ENCODE results near the gene BRAP. TPM values are rescaled to one million over a fixed set of nuclear protein-coding genes. Genes with fewer than 3 reads are reported as not detected.
A peak's percentile ranks its signal among the peaks of the same experiment; 100 is the strongest.

Gene BRAP
- total RNA-seq, 1 experiment from 2014 or later, result 14.6 TPM

DNA sequence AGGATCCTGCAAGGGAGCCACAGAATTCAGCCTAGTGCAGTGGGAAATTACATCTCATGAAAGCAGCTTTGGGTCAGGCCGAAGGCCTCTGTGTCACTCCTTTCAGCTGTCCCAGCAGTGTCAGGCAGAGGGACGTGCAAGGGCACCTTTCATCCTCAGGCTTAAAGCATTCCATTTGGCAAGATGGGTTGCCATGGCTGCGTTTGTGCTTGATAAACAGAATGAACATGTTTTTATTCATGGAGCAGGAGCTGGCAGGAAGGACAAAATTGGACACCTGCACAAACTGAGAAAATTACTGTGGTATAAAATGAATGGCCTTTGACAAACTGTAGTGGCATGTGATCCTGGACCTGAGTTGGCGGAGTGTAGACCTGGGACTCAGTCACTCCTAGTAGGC, 29.5 kb upstream of the BRAP start:
- H3K9ac ChIP-seq (ENCODE audit: low read length), result no peak overlapping the region
- H3K27me3 ChIP-seq (ENCODE audit: low read length), result no peaks in the 10 kb centered on the region
- no peak overlapping the region for H3K27ac ChIP-seq (ENCODE audit: low read length)
- H3K4me1 ChIP-seq (ENCODE audit: low read length), result no peaks in the 10 kb centered on the region
- no peaks in the 10 kb centered on the region for H3K9me3 ChIP-seq (ENCODE audit: low read length)
- no peak overlapping the region for H2AFZ ChIP-seq (ENCODE audit: low read length)
- no peak overlapping the region for H3K4me3 ChIP-seq (ENCODE audit: low read length)
- peaks cover 22% of the 10 kb centered on the region for H3K36me3 ChIP-seq (ENCODE audit: insufficient read depth, low read length)
- H3K4me2 ChIP-seq (ENCODE audit: low read depth, low read length, poor library complexity, severe bottlenecking), result no peak overlapping the region
- H3K9me2 ChIP-seq (replicated peaks; ENCODE audit: insufficient read depth, low read length), result no peaks in the 10 kb centered on the region
- H4K20me1 ChIP-seq (ENCODE audit: insufficient read depth, low read depth, low read length), result no peaks in the 10 kb centered on the region
- no peak for DNase-seq
- H3K79me2 ChIP-seq (ENCODE audit: low read length), result no peaks in the 10 kb centered on the region

DNA sequence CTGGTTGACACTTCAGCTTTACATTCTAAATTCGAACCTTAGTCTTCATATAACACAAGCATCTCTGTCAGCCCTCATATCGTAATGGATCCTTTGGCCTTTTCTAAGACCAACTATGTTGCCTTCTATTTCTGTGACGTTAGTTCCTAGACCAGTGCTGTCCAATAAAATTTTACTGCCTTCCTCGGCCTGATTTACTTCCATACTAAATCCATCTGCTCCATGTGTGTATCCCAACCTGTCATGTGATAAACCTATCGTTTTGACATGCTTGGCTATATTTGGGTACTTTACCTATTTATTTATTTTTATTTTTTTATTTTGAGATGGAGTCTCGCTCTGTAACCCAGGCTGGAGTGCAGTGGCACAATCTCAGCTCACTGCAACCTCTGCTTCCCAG, 20.4 kb upstream of the BRAP start:
- no peaks in the 10 kb centered on the region for H3K79me2 ChIP-seq (ENCODE audit: low read length)
- no peaks in the 10 kb centered on the region for H3K27me3 ChIP-seq (ENCODE audit: low read length)
- no peaks in the 10 kb centered on the region for H3K9me2 ChIP-seq (replicated peaks; ENCODE audit: insufficient read depth, low read length)
- H3K36me3 ChIP-seq (ENCODE audit: insufficient read depth, low read length), result peaks cover 26% of the 10 kb centered on the region
- no peaks in the 10 kb centered on the region for H4K20me1 ChIP-seq (ENCODE audit: insufficient read depth, low read depth, low read length)
- H3K4me1 ChIP-seq (ENCODE audit: low read length), result peaks cover 3% of the 10 kb centered on the region
- H3K27ac ChIP-seq (ENCODE audit: low read length), result no peak overlapping the region
- H3K9ac ChIP-seq (ENCODE audit: low read length), result no peak overlapping the region
- no peak overlapping the region for H3K4me3 ChIP-seq (ENCODE audit: low read length)
- H3K4me2 ChIP-seq (ENCODE audit: low read depth, low read length, poor library complexity, severe bottlenecking), result no peak overlapping the region
- H2AFZ ChIP-seq (ENCODE audit: low read length), result no peak overlapping the region
- no peaks in the 10 kb centered on the region for H3K9me3 ChIP-seq (ENCODE audit: low read length)
- DNase-seq, result no peak

DNA sequence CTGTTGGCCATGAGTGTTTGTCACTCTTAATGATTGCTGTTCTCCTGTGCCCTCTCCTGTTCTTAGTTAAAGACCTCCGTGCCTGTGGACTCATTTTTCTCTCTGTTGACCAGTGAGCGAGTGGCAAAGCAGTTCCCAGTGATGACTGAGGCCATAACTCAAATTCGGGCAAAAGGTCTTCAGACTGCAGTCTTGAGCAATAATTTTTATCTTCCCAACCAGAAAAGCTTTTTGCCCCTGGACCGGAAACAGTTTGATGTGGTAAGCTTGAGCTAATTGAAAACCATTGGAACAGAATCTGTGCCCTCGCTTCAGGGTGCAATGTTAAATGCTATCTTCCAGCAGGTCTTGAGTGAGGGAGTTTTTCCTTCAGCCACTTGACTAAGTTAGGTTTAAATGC, 19.9 kb upstream of the BRAP start:
- DNase-seq, result no peak
- Histone ChIP-seq H3K27me3 (ENCODE audit: low read length) (no peaks in the 10 kb centered on the region), H3K9ac (ENCODE audit: low read length) (no peak overlapping the region), H3K4me2 (ENCODE audit: low read depth, low read length, poor library complexity, severe bottlenecking) (no peak overlapping the region), H2AFZ (ENCODE audit: low read length) (no peak overlapping the region), H3K79me2 (ENCODE audit: low read length) (no peaks in the 10 kb centered on the region), H3K36me3 (ENCODE audit: insufficient read depth, low read length) (peaks cover 23% of the 10 kb centered on the region), H3K4me1 (ENCODE audit: low read length) (peaks cover 3% of the 10 kb centered on the region), H3K27ac (ENCODE audit: low read length) (no peak overlapping the region), H3K4me3 (ENCODE audit: low read length) (no peak overlapping the region), H3K9me2 (replicated peaks; ENCODE audit: insufficient read depth, low read length) (no peaks in the 10 kb centered on the region), H4K20me1 (ENCODE audit: insufficient read depth, low read depth, low read length) (no peaks in the 10 kb centered on the region), H3K9me3 (ENCODE audit: low read length) (no peaks in the 10 kb centered on the region)

DNA sequence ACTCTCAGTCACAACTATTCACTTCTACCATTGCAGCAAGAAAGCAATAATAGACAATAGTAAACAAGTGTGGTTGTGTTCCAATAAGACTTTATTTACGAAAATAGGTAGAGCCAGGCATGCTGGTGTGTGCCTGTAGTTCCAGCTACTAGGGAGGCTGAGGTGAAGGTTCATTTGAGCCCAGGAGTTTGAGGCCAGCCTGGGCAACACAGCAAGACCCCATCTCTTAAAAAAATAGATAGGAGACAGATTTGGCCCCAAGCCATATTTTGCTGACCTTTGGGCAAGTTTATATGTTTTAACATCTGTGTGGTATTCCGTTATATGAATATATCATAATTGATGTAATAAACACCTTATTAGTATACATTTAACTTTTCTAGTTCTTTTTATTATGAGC, 14.2 kb upstream of the BRAP start:
- Histone ChIP-seq H3K27me3 (ENCODE audit: low read length) (no peaks in the 10 kb centered on the region), H3K9ac (ENCODE audit: low read length) (no peak overlapping the region), H3K4me2 (ENCODE audit: low read depth, low read length, poor library complexity, severe bottlenecking) (no peak overlapping the region), H3K27ac (ENCODE audit: low read length) (no peak overlapping the region), H2AFZ (ENCODE audit: low read length) (no peak overlapping the region), H3K9me2 (replicated peaks; ENCODE audit: insufficient read depth, low read length) (no peaks in the 10 kb centered on the region), H3K79me2 (ENCODE audit: low read length) (no peaks in the 10 kb centered on the region), H3K36me3 (ENCODE audit: insufficient read depth, low read length) (peaks cover 25% of the 10 kb centered on the region), H3K9me3 (ENCODE audit: low read length) (no peaks in the 10 kb centered on the region), H3K4me3 (ENCODE audit: low read length) (no peak overlapping the region), H3K4me1 (ENCODE audit: low read length) (peaks cover 6% of the 10 kb centered on the region), H4K20me1 (ENCODE audit: insufficient read depth, low read depth, low read length) (no peaks in the 10 kb centered on the region)
- no peak for DNase-seq

DNA sequence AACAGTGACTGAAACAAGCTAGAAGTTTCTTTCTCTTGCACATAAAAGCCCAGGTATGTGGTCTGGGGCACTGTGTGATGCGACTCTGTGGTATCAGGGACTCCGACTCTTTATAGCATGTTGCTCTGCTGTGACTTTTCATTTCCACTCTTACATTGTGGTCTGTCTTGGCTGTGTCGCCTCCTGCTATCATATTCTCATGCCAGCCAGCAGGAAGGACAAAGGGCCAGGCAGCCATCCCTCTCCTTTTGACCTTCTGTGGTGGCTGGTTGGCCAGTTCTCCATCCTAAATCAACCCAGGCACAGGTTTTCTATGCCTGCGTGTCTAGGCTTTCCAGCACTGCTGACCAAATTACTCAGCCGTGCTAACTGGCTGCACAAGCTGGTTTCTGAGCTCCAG, 8.1 kb upstream of the BRAP start:
- no peak overlapping the region for H2AFZ ChIP-seq (ENCODE audit: low read length)
- no peaks in the 10 kb centered on the region for H3K9me2 ChIP-seq (replicated peaks; ENCODE audit: insufficient read depth, low read length)
- no peak overlapping the region for H3K4me2 ChIP-seq (ENCODE audit: low read depth, low read length, poor library complexity, severe bottlenecking)
- H3K27me3 ChIP-seq (ENCODE audit: low read length), result no peaks in the 10 kb centered on the region
- peaks cover 4% of the 10 kb centered on the region; the same call in 1 of the 2 replicates for H3K36me3 ChIP-seq (ENCODE audit: insufficient read depth, low read length)
- no peak overlapping the region for H3K9ac ChIP-seq (ENCODE audit: low read length)
- H3K9me3 ChIP-seq (ENCODE audit: low read length), result no peaks in the 10 kb centered on the region
- H3K4me3 ChIP-seq (ENCODE audit: low read length), result no peak overlapping the region
- no peak for DNase-seq
- H3K27ac ChIP-seq (ENCODE audit: low read length), result no peak overlapping the region
- no peaks in the 10 kb centered on the region for H4K20me1 ChIP-seq (ENCODE audit: insufficient read depth, low read depth, low read length)
- peaks cover 3% of the 10 kb centered on the region for H3K4me1 ChIP-seq (ENCODE audit: low read length)
- no peaks in the 10 kb centered on the region for H3K79me2 ChIP-seq (ENCODE audit: low read length)

DNA sequence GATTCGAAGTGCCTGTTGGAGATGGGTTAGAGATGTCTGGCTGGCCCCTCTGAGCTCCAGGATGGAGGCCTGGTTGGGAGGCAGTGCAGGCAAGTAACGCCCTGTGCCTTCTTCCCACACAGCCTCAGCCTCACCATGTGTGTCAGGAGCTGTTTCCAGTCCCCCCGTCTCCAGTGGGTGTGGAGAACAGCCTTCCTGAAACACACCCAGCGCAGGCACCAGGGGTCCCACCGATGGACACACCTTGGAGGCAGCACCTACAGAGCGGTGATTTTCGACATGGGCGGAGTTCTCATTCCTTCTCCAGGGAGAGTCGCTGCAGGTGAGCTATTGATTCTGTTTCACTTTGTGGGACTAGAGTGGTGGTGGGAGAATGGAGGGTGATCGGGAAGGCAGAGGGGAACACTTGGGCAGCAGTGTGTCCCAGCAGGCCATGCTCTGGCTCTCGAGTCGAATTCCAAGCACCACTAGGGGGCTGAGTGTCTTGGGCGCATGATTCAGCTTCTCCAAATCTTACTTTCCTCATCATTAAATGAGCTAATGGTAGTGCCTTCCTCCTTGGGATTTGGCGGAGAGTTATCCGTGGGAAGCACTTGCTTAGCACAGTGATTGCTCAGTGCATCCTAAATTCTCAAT, 6.9 kb upstream of the BRAP start:
- peaks cover 3% of the 10 kb centered on the region for H3K4me1 ChIP-seq (ENCODE audit: low read length)
- peaks cover 4% of the 10 kb centered on the region; the same call in 1 of the 2 replicates for H3K36me3 ChIP-seq (ENCODE audit: insufficient read depth, low read length)
- no peaks in the 10 kb centered on the region for H3K9me2 ChIP-seq (replicated peaks; ENCODE audit: insufficient read depth, low read length)
- H4K20me1 ChIP-seq (ENCODE audit: insufficient read depth, low read depth, low read length), result no peaks in the 10 kb centered on the region
- H3K4me3 ChIP-seq (ENCODE audit: low read length), result no peak overlapping the region
- H3K9ac ChIP-seq (ENCODE audit: low read length), result no peak overlapping the region
- no peaks in the 10 kb centered on the region for H3K27me3 ChIP-seq (ENCODE audit: low read length)
- H3K27ac ChIP-seq (ENCODE audit: low read length), result no peak overlapping the region
- H3K9me3 ChIP-seq (ENCODE audit: low read length), result no peaks in the 10 kb centered on the region
- no peak overlapping the region for H2AFZ ChIP-seq (ENCODE audit: low read length)
- H3K79me2 ChIP-seq (ENCODE audit: low read length), result peaks cover 1% of the 10 kb centered on the region
- DNase-seq, result peak; percentile 46
- no peak overlapping the region for H3K4me2 ChIP-seq (ENCODE audit: low read depth, low read length, poor library complexity, severe bottlenecking)

DNA sequence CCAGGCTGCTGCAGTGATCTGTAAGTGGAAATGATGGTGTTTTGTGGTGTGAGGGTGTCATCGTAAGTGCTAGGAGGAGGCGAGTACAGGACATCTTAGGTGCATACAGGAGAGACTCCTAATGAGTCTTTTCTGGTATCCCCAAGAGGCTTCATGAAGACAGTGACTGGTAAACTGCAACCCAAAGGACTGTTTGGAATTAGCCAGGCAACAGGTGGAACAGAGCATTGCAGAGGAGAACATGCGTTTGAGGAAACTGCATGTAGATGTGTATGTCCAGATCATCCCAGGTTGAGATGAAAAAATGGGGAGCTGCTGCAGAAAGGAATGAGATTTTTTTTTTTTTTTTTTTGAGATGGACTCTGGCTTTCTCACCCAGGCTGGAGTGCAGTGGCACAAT, 5.5 kb upstream of the BRAP start:
- no peak overlapping the region for H2AFZ ChIP-seq (ENCODE audit: low read length)
- peaks cover 15% of the 10 kb centered on the region for H3K4me1 ChIP-seq (ENCODE audit: low read length)
- no peak overlapping the region for H3K9ac ChIP-seq (ENCODE audit: low read length)
- H3K27me3 ChIP-seq (ENCODE audit: low read length), result no peaks in the 10 kb centered on the region
- H3K9me3 ChIP-seq (ENCODE audit: low read length), result no peaks in the 10 kb centered on the region
- no peak overlapping the region for H3K4me3 ChIP-seq (ENCODE audit: low read length)
- H3K4me2 ChIP-seq (ENCODE audit: low read depth, low read length, poor library complexity, severe bottlenecking), result no peak overlapping the region
- H3K79me2 ChIP-seq (ENCODE audit: low read length), result peaks cover 15% of the 10 kb centered on the region
- no peaks in the 10 kb centered on the region for H4K20me1 ChIP-seq (ENCODE audit: insufficient read depth, low read depth, low read length)
- H3K27ac ChIP-seq (ENCODE audit: low read length), result no peak overlapping the region
- DNase-seq, result no peak
- H3K9me2 ChIP-seq (replicated peaks; ENCODE audit: insufficient read depth, low read length), result no peaks in the 10 kb centered on the region
- peaks cover 4% of the 10 kb centered on the region; the same call in 1 of the 2 replicates for H3K36me3 ChIP-seq (ENCODE audit: insufficient read depth, low read length)

DNA sequence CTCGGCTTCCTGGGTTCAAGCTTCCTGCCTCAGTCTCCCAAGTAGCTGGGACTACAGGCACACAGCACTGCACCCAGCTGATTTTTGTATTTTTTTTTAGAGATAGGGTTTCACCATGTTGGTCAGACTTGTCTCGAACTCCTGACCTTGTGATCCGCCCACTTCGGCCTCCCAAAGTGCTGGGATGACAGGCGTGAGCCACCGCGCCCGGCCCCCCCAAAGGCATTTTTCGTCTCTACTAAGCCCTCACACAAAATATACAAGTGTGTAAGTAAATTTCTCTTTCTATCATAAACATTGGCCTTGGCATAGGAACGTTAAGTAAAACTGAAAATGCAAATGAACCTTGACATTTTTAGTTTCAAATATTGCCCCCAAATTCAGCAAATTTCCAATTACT, 2.2 kb upstream of the BRAP start:
- Histone ChIP-seq H3K9me2 (replicated peaks; ENCODE audit: insufficient read depth, low read length) (no peaks in the 10 kb centered on the region), H3K9ac (ENCODE audit: low read length) (no peak overlapping the region), H3K27ac (ENCODE audit: low read length) (no peak overlapping the region), H3K4me2 (ENCODE audit: low read depth, low read length, poor library complexity, severe bottlenecking) (no peak overlapping the region), H3K79me2 (ENCODE audit: low read length) (peaks cover 46% of the 10 kb centered on the region), H3K27me3 (ENCODE audit: low read length) (no peaks in the 10 kb centered on the region), H2AFZ (ENCODE audit: low read length) (no peak overlapping the region), H3K36me3 (ENCODE audit: insufficient read depth, low read length) (peaks cover 2% of the 10 kb centered on the region; the same call in 1 of the 2 replicates), H3K4me1 (ENCODE audit: low read length) (peaks cover 25% of the 10 kb centered on the region), H3K9me3 (ENCODE audit: low read length) (no peaks in the 10 kb centered on the region), H3K4me3 (ENCODE audit: low read length) (no peak overlapping the region), H4K20me1 (ENCODE audit: insufficient read depth, low read depth, low read length) (no peaks in the 10 kb centered on the region; the same call in 1 of the 2 replicates)
- no peak for DNase-seq

Data from Karpas-422 (cell line).